ENCODE data around the gene PNLDC1.
"Not testable (repeated sequence)": the region's sequence is repeated elsewhere in the genome, so short reads cannot be mapped to it uniquely, and the experiment has no call there.

Gene PNLDC1

DNA sequence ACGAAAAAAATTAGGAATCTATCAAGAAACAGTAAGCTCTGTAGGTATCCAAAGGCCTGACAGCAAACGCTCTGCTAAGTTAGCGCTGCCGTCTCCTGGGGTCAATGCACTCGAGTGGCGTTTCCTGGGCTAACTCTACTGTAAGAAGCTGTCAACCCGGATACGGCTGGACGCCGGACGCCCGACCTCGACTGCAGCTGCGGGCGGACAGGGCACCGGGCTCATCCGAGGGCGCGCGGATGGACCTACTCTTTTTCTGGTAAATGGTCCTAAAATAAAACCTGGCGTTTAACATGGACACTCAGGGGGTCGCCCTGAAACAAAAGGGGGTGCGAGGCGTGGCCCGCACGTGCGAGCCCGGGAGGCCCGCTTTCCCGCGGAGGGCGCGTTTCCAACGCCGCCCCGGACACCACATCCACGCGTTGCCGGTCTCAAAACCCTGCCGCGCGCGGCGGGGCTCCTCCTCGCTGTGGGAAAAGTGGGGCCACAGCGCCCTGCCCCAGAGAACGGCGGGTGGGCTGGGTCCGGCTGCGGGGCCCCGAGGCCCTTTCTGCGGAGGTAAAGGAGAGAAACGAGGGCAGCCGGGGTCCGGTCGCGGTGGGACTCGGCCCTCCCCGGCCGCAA, 11.2 kb upstream of the PNLDC1 start:
- DNase-seq: no peak

- peak; percentile 98 for DNase-seq
Measured at GRCh38 chr6:159789377-159790148, 10.5 kb upstream of the PNLDC1 start, which contains the start of gene TCP1. TCP1 (minus strand) TSS chr6:159789602; CDS start chr6:159789468, 134 bp downstream.

DNA sequence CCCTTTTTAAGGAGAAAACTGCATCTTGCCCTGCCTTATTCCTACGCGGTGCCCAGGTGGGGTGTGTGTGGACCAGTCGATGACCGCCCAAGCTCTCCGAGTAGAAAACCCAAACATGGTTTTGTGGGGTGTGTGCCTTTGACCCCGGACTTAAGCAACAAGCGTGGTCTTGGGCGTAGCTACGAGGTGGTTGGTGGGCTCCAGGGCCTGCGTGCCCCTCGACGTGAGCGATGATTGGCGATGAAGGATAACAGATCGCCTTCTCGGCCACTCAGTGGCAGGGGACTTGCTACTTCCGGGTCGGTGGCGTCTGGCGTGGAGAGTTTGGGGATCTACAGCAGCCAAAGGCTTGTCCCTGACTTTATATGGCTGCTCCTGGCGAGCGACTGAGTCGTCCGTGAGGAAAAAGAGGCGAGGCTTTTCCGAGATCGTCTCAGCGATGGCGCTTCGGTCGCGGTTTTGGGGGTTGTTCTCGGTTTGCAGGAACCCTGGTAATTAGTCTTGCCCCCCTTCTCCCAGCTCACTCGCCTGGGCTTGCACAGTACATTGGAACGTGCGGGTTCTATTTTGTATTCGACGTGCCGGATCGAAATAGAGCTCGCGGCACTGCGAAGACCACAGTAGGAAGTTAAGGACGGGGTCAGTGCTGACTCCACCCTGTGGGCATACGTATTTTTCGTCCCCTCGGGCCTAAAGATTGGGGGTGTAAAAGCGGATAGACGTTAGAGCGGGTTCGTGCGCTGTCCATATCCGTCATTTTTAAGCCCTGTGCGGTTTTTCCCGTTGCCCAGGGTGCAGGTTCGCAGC, 9.7 kb upstream of the PNLDC1 start, which contains the start of gene MRPL18:
Gene MRPL18 (plus strand): TSS at position 319 of the 807 bp plus-strand sequence. CDS start 121 bp downstream, at position 440.
- peak; percentile 94 for DNase-seq

DNA sequence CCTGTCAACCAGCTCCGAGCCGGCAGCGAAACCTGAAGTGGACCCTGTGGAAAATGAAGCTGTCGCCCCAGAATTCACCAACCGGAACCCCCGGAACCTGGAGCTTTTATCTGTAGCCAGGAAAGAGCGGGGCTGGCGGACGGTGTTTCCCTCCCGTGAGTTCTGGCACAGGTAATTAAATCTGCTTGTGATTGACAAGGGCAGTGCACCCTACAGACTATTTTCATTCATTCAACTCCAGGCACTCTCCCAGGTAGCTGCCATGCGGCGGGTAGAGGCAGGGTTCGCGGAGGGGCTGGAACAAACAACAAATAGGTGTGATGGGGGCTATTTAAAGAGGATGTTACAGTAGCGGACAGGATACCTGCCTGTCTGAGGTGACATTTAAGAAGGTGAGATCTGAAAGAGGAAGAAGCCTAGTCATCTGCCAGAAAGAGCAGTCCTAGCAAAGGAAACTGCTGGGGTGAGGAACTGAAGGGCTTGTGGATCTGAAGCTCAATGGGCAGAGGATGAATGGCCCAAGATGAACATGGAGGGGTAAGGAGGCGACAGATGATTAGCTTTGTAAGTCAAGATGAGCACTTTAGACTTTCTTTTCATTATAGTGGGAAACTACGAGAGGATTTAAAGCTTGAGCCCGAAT, 9.0 kb upstream of the PNLDC1 start:
- no peak for DNase-seq

GRCh38 chr6:159794976-159795375, 5.1 kb upstream of the PNLDC1 start:
- DNase-seq: not testable (repeated sequence)

- DNase-seq: no peak
Measured at GRCh38 chr6:159797554-159797953, 2.5 kb upstream of the PNLDC1 start.

GRCh38 chr6:159801935-159802334, 1.9 kb downstream of the PNLDC1 start:
- DNase-seq: no peak

- no peak for DNase-seq
Measured at GRCh38 chr6:159804504-159804903, 4.4 kb downstream of the PNLDC1 start.

DNA sequence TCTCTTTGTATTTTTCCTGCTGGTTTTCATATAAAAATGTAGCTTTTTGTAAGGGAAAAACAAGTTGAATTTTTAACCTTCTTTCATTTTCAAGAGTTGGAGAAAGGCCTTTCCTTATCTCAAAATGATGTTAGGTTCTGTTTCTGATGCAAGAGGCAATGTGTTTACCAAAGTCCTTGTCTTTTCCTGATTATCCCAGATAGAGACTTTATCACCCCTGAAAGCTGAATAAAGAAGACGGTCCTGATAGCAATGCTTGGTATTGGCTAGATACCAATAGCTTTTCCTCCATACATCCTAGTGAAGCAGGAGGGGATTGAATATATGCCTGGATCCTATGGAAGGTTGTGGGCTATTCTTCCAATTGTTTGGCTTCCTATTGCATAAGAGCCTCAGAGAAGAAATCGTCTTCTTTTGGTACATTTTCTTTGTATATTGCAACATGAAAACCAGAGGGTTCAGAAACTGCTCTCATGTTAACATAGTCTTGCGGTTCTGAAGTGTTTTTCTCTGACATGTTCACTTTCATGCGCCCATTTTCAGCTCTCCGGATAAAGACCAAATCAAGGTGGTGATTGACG, 5.5 kb downstream of the PNLDC1 start:
- DNase-seq: no peak

GRCh38 chr6:159806021-159806458, 6.0 kb downstream of the PNLDC1 start:
- no peak for DNase-seq

GRCh38 chr6:159807150-159807858, 7.2 kb downstream of the PNLDC1 start:
- DNase-seq: no peak

- no peak for DNase-seq
Measured at GRCh38 chr6:159808647-159809046, 8.6 kb downstream of the PNLDC1 start.

- no peak for DNase-seq
Measured at GRCh38 chr6:159809149-159809548, 9.1 kb downstream of the PNLDC1 start.

DNA sequence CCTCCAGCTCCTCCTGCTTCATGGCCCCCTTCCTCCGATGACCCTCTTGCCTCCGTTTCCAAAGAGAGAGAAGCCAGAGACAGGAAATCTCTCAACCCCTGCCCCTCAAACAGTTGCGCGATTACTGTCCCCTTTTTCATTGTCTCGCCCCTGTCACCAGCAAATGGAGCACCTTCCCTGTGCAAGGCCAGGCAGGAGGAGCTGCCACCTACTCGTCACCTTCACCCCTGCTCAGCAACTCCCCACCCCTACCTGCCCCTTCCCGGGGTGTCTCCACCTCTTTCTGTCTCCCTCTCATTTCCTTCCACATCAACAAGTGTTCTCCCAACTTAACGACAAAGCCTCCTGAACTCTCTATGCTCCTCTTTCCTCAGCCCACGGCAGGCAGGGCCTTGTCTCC, 13.7 kb downstream of the PNLDC1 start:
- DNase-seq: no peak

- DNase-seq: no peak
Measured at GRCh38 chr6:159815410-159815809, 15.3 kb downstream of the PNLDC1 start.

- DNase-seq: not testable (repeated sequence)
Measured at GRCh38 chr6:159816775-159817174, 16.7 kb downstream of the PNLDC1 start.

DNA sequence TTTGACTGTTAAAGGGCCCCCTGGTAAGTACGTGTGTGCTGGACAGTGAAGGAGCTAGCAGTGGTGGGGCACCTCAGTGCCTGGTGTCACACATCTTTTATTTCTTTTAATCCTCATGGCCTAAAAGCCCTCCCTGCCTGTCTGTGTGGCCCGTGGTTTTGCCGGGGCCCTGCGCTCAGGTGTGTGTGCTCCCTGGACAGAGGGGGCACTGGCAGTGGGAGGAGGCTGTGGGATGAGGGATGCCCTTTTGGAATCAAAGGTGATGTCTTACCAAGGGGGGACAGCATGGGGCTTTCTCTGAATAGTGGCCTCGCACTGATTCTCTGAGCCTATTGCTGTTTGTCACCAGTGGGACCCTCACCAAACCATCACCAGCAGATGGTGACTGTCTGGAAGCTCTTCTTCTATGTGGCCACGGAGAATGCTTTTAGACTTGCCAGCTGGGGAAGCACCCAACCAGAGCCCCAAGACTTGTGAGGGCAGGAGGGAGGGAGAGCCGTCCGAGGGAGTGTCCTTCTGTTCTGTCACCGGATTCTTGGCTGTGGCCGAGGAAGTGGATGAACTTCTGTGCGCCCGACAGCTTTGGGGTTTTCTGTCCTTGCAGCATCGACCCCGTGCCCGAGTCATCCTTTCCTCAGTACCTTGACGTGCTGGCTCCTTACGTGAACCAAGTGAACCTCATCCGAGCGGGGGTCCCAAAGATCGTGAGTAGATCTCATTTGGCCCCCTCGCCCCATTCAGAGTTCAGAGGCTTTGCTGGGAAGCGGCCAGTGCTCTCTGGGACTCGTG, 18.1 kb downstream of the PNLDC1 start:
- no peak for DNase-seq

DNA sequence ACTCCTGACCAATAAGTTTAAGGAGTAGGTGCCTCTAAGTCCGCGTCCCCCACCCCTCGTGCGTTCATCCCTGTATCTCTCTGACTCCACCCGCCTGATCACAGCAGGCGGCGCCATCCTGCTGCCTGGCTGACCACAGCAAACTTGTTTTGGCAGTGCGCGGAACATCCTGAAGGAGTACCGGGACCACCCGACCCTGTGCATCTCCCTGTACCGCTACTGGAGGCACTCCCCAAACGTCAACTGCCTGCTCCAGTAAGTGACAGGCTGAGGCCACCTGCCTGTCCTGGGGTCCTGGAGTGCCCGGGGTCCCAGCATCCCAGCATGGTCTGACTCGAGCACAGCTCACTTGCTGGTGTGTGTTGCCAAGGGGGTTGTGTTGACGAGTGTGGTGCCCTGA, 19.0 kb downstream of the PNLDC1 start:
- no peak for DNase-seq

- no peak for DNase-seq
Measured at GRCh38 chr6:159819932-159820640, 20.0 kb downstream of the PNLDC1 start.

DNA sequence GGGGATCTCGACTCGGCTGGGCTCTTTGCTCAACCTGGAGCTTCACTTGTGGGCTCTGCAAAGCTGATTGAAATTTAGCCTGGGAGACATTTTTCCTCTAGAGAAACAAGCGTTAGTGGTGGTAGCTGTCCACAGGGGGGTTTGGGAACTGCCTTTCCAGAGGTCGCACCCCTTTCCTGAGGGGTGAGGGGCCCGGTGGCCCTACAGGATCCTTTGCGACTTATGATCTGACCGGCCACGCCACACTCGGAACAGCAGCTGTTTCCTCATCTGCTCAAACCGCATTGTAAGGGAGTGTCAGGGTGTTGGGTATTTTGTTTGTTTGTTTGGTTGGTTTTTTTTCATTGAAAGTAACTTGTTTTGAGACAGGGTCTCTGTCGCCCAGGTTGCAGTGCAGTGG, 21.0 kb downstream of the PNLDC1 start:
- DNase-seq: no peak

Data from NCI-H2171 (cell line).